A172 (cell line): ENCODE measurements around the gene CDC42BPA. TPM values are rescaled to one million over a fixed set of nuclear protein-coding genes. Genes with fewer than 3 reads are reported as not detected.
"Not testable (repeated sequence)": the region's sequence is repeated elsewhere in the genome, so short reads cannot be mapped to it uniquely, and the experiment has no call there.

Experiments used
- DNase-seq: peaks from one replicate; pipeline ENCODE4 v3.0.0-alpha.2; 2015; ENCODE audit warnings: low spot score
- total RNA-seq: library from RNA; depleted of rRNA; stranded (reverse); fragments of >200 nt; shearing (Covaris generic); gene quantifications from 2 replicates; pipeline ENCODE4 v1.2.3, GENCODE V29; 2014

CDC42BPA gene
- total RNA-seq, 1 experiment from 2014 or later = 36.9 TPM

GRCh38 chr1:226965581-226966440 is 352.5 kb downstream of the CDC42BPA start:
- DNase-seq = no peak

DNA sequence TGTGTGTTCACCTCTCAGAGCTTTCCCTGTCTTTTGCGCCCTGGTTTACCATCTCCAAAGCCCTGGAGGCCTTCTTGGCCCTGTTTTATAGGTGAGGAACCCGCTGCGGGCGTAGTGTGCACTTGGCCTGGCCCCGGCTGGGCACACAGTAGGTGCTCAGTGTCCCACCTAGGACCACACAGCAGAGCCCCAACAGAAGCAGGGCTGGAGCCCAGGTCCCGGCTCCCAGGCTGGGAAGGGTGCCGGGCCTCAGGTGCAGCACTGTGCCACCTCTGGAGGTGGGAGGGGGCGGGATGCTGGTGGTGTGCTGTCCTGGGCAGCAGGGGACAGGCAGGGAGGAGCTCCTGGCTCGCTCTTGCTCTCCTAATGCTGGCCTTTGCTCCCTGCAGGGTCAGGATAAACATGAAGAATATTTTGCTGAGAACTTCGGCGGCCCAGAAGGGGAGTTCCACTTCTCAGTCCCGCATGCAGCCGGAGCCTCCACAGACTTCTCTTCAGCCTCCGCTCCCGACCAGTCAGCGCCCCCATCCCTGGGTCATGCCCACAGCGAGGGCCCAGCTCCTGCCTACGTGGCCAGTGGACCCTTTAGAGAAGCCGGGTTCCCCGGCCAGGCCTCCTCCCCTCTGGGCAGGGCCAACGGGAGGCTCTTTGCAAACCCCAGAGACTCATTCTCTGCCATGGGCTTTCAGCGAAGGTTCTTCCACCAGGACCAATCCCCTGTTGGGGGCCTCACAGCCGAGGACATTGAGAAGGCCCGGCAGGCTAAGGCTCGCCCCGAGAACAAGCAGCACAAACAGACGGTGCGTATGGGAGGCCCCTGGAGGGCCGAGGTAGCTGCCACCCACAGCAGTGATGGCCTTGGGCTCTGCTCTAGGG is 353.4 kb downstream of the CDC42BPA start:
- DNase-seq = no peak

GRCh38 chr1:226964068-226964425 is 354.2 kb downstream of the CDC42BPA start:
- no peak for DNase-seq

GRCh38 chr1:226962421-226963391 is 355.6 kb downstream of the CDC42BPA start:
- no peak for DNase-seq

DNA sequence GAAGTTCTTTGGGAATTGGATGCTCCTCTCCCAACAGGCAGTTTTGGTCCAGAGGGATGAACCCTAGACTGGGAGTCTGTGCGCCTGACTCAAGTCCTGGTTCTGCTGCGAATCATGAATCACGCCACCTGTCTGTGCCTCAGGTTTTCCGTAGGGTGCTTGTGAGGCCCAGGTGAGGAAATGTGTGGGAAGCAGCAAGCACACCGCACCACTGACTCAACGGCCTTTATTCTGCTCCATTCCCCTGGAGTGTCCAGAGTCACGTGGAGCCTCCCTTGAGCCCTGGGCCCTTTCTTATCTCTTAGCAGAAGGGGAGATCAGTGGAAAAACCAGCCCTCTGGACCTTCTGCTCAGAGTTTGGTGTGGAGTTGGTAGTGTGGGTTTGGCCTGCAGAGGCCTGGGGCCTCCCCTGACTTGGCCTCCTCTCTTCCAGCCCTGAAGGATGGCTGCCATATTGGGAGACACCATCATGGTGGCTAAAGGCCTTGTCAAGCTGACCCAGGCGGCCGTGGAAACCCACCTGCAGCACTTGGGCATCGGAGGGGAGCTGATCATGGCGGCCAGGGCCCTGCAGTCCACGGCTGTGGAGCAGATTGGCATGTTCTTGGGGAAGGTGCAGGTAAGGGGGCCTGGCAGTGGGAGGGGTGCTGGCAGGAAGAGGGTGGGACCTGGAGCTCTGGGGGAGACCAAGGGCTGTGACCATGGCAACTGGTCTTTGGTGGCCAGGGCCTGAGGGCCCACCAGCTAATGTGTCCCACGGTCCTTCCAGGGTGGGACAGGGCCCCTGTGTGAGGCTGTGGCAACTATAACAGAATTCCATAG is 357.1 kb downstream of the CDC42BPA start:
- DNase-seq = no peak

DNA sequence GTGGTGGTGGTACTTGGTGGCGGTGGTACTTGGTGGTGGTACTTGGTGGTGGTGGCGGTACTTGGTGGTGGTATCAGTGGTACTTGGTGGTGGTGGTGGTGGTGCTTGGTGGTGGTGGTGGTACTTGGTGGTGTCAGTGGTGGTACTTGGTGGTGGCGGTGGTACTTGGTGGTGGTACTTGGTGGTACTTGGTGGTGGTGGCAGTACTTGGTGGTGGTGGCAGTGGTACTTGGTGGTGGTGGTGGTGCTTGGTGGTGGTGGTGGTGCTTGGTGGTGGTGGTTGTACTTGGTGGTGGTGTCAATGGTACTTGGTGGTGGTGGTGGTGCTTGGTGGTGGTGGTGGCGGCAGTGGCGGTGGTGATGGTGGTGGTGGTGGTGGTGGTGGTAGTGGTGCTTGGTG is 358.0 kb downstream of the CDC42BPA start:
- DNase-seq = no peak

DNA sequence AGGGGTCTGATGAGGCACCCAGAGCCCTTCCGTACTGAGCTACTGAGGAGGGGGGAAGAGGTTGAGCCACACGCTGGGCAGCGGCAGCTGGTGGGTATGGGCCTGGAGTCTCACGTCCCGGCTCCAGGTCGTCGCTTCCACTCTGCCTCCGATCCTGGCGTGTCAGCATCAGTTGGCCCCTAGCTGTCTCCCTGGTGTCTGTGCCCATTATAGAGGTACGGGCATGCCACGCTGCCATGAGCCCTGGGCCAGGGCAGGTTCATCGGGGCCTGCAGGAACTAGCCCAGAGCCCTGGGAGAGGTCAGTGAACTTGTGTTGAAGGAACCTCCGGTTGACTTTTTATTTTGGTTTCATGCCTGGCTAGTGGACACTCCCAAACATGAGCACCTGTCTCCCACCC is 360.0 kb downstream of the CDC42BPA start:
- DNase-seq = no peak

DNA sequence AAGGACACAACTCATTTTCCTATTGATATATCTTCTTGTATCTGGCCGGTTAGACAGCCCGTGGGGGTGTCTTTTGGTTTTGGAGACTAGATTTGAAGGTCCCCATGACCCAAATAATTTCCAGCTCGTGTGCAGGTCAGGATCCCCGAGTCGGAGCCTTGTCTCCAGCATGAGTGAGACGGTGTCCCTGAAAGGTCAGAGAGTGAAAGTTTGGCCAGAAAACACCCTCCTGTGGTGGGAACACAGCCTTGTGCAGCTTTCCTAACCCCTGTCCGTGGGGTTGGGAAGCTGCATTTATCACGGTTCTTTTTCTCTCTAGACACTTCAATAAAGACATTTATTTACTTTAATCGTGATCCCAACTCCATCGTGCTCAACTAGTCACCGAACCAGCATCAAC is 360.6 kb downstream of the CDC42BPA start:
- no peak for DNase-seq

DNA sequence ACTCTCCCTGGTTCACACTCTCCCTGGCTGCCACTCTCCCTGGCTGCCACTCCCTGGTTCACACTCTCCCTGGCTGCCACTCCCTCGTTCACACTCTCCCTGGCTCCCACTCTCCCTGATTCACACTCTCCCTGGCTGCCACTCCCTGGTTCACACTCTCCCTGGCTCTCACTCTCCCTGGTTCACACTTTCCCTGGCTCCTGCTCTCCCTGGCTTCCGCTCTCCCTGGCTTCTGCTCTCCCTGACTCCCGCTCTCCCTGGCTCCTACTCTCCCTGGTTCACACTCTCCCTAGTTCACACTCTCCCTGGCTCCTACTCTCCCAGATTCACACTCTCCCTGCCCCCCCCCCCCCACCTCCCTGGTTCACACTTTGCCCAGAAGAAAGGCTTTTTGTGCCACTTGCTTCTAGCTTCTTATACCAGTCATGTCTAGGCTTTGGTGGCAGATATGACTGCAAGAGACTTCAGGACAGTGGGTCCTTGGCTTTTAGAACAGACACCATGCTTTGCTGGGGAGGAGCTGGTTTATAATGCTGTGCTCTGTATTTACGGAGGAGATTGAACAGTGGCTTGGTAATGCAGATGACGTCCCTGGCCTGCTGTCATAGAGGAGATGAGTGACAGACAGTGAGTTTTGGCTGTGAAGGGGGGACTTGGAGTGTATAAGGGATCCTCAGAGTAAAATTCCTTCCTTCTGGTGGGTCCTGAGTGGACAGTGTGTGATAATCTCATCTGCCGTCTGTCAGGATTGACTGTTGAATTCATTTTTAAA is 361.2 kb downstream of the CDC42BPA start:
- DNase-seq = no peak

- not testable (repeated sequence) for DNase-seq
Observed at GRCh38 chr1:226955857-226956256, 362.4 kb downstream of the CDC42BPA start.

- no peak for DNase-seq
Observed at GRCh38 chr1:226954777-226955176, 363.5 kb downstream of the CDC42BPA start.

DNA sequence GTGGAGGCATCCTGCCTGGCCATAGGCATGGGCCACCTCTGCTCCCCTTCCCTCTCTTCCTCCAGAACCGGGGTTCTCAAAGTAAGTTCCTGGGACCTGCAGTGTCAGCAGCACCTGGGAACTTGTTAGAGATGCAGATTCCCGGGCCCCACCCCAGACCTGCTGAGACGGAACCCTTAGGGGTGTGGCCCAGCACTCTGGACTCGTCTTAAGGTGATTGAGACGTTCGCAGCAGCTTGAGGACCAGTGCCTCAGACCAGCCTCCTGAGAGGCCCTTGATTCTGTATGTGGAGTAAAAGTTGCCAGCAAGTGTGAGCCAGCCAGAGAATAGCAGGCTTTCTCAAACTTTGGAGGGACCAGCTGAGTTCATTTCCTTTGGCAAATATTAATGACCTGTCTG is 364.0 kb downstream of the CDC42BPA start:
- DNase-seq = no peak

- no peak for DNase-seq
Observed at GRCh38 chr1:226953175-226953800, 365.0 kb downstream of the CDC42BPA start.

DNA sequence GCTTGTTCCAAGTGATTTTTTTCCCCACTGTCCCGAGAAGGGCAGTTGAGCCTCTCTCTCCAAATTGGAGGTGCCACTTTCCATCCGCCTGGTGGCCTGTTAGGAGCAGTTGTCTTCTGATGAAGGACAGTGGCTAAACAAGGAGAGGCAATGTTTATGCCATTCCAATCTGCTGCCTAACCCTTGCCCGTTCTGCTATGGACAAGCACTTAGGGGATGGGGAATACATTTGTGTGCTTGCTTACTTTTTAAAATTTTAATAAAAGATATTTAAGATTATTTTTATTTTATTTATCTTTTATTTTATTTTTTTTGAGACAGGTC is 366.2 kb downstream of the CDC42BPA start:
- DNase-seq = no peak

DNA sequence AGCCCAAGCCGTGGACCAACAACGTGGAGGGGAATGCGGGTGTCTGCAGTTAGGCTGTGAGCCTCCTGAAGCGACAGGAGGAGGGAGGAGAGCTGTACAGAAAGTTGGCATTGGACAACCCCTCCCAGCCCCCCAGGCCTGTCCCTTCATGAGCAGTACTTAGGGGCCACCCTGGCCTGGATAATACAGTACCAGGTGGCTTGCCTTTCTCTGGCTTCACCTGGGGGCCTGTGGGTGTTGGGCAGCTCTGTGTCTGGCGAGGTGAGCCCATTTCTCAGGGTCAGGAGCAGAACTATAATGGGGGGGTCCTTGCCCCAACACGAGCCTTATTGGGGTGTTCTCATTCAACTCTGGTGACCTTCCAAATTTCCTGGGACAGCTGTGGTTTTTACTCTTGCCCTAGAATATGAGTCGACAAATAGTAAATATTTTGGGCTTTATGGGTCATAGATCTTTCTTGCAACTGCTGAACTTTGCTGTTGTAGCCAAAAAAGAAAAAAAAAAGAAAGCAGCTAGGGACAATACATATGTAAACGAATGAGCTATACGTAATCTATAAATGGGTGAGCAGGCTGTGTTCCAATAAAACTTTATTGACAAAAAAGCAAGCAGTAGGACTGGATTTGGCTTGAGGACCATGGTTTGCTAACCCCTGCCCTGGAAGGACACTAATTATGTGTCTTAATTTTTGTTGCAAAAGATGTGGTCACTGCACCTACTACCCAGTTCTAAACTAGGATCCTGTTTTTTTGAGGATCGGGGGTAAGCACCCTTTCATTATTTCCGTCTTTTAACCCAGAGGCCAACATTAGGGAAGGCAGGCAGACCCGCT is 366.8 kb downstream of the CDC42BPA start:
- no peak for DNase-seq

DNA sequence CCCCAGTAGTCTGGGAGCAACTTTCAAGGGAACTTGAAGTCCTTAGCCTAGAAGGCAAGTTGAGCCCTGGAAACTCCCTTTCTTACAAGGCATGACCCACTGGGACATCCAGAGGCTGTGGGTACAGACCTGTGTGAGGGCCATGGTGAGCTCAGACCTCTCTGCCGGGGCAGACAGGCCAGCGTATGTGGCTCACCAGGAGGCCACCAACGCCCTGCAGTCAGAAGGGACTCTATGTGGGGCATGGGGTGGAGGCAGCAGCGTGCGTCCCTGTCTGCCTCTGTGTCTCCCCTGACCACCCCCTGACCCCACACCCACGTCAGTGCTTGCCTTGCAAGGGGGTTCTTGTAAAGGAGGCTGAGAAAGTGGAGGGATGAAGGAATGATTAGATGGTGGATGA is 367.4 kb downstream of the CDC42BPA start:
- DNase-seq = no peak

- no peak for DNase-seq
Observed at GRCh38 chr1:226950316-226950715, 368.0 kb downstream of the CDC42BPA start.

DNA sequence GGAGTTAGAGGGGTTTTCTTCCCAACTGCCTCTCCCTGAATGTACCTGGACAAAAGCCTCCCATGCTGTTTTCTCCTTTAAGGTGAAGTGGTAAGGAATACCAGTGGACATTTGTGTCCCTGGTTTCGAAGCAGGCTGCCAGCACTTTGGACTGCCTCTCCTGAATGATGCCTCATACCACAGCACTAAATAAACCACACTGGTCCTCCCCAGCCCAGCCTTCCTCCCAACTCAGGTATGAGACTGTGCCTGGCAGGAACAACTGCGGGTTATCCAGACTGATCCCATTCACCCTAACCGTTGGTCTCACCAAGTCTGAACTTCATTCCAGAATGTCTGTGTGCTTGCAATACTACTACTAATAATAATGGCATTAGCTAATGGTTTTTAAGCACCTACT is 368.9 kb downstream of the CDC42BPA start:
- DNase-seq = no peak

DNA sequence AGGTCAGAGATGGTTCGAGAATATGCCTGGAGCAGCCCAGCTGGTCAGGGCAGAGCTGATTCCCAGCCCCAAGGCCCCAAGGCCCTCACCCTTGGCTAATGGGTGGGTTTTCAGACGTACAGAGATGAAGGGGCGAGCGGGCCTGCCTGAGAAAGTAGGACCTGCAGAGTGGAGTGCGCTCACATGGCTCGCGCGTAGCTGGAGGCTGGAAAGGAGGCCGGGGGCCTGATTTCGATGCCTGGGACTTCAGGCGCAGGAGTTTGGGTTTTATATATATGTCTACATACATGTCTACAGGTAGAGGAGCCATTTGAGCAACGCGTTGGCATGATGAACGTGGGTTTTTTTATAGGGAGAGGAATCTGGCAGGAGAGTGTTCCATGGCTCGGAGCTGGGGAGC is 369.3 kb downstream of the CDC42BPA start:
- DNase-seq = no peak
